Measurements from ENCODE around the gene MS4A8. TPM values are rescaled to one million over a fixed set of nuclear protein-coding genes. Genes with fewer than 3 reads are reported as not detected.
A peak's percentile ranks its signal among the peaks of the same experiment; 100 is the strongest.
"Not testable (repeated sequence)": the region's sequence is repeated elsewhere in the genome, so short reads cannot be mapped to it uniquely, and the experiment has no call there.

MS4A8 gene, protein sequence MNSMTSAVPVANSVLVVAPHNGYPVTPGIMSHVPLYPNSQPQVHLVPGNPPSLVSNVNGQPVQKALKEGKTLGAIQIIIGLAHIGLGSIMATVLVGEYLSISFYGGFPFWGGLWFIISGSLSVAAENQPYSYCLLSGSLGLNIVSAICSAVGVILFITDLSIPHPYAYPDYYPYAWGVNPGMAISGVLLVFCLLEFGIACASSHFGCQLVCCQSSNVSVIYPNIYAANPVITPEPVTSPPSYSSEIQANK
- polyA plus RNA-seq (ENCODE audit: insufficient read length in 4 of 4): not detected

DNA sequence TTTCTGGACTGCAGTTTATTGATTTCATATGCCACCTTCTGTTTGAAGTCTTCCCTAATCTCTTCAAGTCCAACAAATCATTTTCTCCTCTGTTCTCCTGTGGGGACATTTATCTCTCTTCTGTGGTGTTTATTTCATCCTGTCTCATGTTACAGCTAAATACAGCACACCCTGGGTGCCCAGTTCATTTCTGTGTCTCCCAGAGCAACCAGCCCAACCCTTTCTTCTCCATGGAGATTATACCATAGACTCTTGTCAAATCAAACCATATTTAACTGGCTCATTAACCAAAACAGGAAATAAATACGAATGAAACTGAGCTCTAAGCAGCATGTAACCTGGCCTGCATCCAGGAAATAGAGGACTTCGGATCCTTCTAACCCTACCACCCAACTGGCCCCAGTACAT is at the start of gene MS4A8:
TSS of gene MS4A8 (plus strand) at position 329 of the 408 bp plus-strand sequence. CDS start 1,249 bp downstream, outside the sequence.
- no peak for DNase-seq (ENCODE audit: low read depth in 4 of 4, low spot score in 3 of 4)

DNA sequence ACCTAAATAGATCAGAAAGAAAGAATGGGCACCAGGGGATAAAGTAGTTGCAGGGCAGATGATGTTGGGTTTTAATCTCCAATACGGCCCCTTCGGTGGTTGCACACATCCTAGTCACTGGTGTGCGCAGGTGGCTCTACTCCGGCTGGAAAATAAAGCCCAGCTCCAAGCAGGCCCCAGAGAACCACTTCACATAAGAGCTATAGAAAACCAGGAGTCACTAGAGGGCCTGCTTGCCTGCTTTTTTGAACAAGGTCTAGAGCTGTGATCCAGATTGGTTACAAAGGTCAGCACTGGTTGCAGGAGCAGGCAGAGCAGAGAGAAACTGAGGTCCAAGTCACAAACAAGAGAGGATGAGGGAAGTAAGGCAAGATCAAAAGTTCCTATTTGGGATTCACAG is 41.5 kb upstream of the MS4A8 start:
- DNase-seq (ENCODE audit: low read depth in 4 of 4, low spot score in 3 of 4): no peak

DNA sequence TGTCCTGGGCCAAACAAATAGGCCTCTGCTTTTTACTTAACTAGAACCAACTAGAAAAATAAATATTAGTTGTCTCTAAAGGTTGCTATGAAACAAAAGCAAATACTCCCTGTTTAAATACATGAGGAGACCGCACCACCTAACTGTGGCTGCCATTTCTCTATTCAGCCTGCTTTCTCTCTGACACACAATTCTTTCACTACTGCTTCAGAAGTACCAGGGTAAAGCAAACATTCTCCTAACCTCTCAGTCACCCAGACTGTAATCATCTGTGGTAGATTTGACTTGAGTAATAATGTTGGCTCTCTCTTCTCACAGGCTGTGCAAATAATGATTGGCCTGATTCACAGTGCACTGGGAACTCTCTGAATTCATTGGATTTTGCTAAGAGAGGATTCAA is 41.0 kb upstream of the MS4A8 start:
- no peak for DNase-seq (ENCODE audit: low read depth in 4 of 4, low spot score in 3 of 4)

DNA sequence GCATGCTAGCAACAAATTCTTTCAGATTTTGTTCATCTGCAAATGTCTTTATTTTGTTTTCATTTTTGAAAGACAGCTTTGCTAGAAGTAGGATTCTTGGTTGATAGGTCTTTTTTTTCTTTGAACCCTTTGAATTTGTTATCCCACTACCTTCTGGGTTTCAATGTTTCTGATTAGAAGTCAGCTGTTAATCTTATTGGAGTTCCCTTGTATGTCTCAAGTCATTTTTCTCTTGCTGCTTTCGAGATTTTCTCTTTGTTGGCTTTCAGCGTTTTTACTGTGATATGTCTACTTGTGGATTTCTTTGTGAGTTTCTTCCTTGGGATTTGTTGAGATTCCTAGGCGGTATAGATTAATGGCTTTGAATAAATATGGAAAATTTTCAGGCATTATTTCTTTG is 27.2 kb upstream of the MS4A8 start:
- no peak for DNase-seq (ENCODE audit: low read depth in 4 of 4, low spot score in 3 of 4)

DNA sequence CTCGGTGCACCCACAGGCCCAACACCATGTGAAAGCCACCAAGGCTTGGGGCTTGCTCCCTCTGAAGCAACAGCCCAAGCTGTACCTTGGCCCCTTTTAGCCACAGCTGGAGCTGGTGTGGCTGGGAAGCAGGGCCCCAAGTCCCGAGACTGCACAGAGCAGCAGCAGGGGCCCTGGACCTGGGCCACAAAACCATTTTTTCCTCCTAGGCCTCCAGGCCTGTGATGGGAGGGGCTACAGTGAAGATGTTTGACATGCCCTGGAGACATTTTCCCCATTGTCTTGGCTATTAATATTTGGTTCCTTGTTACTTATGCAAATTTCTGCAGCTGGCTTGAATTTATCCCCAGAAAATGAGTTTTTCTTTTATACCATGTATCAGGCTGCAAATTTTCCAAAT is 21.2 kb upstream of the MS4A8 start:
- not testable (repeated sequence) for DNase-seq (ENCODE audit: low read depth in 4 of 4, low spot score in 3 of 4)

DNA sequence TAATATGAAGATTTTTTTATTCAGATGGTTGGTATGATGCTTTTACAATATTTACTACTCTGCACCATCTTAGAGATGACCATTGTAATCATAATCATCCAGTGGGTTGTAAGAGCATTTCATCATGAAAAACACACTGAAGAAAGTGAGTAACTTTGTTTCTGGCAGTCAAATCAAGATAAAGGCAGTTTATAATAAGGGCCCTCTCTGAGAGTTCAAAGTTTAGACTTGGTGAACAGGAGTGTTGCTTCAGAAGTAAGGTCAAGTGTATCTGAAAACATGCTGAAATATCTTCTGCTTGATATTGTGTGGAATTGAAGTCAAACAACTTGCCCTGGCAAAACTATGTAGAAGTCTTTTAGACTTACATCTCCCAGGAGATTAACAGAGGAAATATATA is 19.5 kb upstream of the MS4A8 start:
- no peak for DNase-seq (ENCODE audit: low read depth in 4 of 4, low spot score in 3 of 4)

DNA sequence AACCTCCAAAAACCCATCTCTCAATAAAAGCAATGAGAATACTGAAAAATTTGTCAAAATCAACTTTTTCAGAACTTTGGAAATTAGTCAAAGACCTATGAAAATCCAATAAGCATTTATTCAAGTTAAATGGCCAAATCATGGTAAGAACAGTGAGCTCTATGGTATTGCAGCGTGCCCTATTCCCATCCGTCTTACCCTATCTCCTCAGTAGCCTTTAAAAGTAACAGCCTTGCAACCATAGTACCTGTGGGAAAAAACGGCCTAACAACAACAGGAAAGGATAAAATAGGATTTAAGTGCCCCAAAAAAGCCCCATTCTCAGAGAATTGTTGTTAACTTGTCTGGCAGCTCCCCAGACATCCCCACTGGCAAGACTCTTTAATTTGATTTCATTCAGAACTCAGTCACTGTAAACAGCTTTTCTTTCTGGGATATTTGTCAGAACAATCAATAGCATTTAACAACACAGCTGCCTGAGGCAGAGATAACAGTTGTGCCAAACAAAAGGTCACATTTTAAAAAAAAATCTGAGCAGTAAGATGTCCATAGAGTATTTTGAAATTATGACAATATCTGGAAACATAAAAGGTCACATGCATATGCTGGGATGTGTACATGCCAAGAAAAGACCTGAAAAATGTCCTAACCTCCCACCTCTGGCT is 18.8 kb upstream of the MS4A8 start:
- DNase-seq (ENCODE audit: low read depth in 4 of 4, low spot score in 3 of 4): no peak

DNA sequence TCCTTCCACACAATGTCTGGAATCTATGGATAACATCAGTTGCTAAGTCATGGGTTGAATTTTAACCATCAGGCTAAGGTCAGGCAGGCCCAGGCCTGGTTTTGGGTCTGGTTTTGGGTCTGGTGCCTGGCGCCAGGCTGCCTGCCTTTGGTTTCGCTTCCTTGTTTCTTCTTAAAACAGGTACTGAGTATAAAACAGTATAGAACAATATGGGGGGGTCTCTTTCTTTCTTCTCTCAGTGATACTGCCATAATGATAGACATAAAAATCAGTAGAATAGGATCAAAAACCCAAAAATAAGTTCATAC is 14.9 kb upstream of the MS4A8 start:
- DNase-seq (ENCODE audit: low read depth in 4 of 4, low spot score in 3 of 4): not testable (repeated sequence)

DNA sequence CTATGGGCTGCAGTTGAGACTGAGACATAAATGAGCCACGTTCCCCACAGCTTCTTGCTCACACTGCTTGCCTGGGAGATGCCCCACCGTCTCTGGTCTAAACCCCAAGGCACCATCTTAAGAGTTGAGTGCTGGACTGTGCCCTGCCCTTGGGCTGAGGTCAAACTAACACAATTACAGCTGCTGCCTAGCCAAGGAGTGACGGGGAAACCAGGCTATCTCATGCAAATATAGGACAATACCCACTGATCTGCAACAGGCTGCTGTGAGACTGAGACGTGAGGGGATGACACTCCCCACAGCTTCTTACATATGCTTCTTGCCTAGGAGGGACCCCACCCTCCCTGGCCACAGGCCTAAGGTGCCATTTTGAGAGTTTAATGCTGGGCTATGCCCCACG is 7.8 kb upstream of the MS4A8 start:
- DNase-seq (ENCODE audit: low read depth in 4 of 4, low spot score in 3 of 4): no peak

DNA sequence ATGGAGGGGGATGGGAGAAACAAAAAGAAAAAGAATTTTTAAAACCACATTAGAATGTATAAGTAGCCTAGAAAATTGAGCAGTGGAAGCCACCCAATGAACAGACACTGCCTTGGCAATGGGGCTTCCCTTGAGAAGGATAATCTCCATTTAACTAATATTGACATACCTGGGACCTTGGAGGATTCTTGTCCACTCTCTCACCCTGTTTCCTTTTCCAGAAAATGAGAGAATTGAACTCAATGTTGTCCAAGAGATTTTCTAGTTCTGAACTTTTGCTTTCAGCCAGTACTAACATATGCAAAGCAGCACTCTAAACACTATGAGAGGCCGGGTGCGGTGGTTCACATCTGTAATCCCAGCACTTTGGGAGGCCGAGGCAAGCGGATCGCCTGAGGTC is 524 bp downstream of the MS4A8 start:
- no peak for DNase-seq (ENCODE audit: low read depth in 4 of 4, low spot score in 3 of 4)

DNA sequence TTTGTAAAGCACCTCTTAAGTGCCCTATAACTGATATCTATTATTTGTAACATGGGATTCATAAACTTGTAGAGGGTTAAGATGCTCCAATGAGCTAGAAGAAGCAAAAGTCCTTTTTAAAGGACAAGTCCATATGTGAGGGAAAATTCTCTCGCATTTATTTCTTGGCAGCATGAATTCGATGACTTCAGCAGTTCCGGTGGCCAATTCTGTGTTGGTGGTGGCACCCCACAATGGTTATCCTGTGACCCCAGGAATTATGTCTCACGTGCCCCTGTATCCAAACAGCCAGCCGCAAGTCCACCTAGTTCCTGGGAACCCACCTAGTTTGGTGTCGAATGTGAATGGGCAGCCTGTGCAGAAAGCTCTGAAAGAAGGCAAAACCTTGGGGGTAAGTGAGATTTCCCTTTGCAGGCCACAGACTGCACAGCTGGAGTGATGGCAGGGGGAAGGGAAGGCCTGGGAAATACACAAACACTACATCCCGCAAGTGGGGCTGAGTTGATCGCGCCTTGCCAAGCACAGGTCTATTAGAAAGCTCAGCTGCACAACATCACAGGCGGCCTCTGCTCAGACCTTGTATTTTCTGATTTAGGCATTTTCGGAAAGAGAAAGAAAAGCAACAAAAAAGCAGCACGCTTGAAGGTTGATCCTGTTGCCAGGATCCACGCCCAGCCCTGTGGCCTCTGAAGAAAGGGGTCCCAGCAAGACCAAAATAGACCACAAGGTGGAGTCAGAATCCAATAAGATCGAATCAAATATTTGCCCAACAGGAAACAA is 1.5 kb downstream of the MS4A8 start:
- peak in 2 of 4 donors; percentile 2 to 11 for DNase-seq (ENCODE audit: low read depth in 4 of 4, low spot score in 3 of 4)

DNA sequence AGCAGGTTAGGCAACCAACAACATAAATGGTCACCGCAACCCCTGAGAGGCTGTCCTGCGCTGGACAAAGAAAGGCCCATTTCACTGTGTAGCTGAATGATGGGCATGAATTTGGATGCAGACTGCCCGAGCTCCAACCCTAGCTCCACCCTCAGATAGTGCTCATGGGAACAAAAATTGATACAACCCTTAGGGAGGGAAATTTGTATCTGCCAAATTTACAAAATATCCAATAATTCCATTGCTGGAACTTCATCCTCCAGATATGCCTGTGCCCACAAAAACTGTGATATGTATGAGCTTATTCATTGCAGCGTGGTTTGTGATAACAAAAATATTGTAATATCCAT is 2.0 kb downstream of the MS4A8 start:
- no peak for DNase-seq (ENCODE audit: low read depth in 4 of 4, low spot score in 3 of 4)

DNA sequence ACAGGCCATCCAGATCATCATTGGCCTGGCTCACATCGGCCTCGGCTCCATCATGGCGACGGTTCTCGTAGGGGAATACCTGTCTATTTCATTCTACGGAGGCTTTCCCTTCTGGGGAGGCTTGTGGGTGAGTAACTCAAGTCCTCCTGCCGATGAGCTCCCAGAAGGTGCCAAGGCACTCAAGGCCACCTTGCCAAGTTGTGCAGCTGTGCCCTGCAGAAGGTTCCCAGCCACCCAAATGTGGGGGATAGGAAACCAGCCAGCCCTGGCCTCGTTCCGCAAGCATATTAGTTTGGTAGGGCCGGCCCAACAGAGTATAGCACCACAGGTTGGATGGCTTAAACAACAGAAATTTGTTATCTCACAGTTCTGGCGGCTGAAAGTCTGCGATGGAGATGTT is 4.0 kb downstream of the MS4A8 start:
- DNase-seq (ENCODE audit: low read depth in 4 of 4, low spot score in 3 of 4): no peak

DNA sequence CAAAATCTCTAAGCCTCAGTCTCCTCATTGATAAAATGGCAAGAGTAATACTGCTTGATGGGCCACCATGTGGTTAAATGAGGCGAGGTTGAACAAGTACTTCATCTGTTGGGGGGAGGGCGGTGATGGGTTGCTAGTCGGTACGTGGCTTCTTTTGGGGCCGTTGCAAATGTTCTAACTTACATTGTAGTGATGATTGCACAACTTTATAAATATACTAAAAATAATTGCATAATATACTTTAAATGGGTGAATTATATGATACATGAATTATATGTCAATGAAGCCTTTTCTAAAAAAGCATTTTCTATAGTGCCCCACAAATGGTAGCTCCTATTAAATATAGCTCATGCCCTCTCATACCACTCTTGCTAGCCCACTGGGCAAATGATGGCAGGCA is 6.5 kb downstream of the MS4A8 start:
- no peak for DNase-seq (ENCODE audit: low read depth in 4 of 4, low spot score in 3 of 4)

DNA sequence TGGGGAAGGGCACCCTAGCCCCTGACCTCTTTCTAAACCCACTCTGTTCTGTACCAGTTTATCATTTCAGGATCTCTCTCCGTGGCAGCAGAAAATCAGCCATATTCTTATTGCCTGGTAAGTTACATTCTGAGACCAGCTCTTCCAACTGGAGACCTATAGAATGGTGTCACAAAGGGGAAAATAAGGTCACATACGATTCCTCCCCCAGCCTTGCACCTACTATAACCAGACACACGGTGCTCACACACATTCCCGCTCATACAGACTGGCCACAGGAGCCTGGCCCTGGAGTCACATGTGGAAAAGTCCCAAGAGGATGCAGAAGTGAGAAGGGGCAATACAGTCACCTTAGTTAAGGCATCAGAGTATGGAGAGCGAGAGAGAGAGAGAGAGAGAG is 7.5 kb downstream of the MS4A8 start:
- DNase-seq (ENCODE audit: low read depth in 4 of 4, low spot score in 3 of 4): no peak

DNA sequence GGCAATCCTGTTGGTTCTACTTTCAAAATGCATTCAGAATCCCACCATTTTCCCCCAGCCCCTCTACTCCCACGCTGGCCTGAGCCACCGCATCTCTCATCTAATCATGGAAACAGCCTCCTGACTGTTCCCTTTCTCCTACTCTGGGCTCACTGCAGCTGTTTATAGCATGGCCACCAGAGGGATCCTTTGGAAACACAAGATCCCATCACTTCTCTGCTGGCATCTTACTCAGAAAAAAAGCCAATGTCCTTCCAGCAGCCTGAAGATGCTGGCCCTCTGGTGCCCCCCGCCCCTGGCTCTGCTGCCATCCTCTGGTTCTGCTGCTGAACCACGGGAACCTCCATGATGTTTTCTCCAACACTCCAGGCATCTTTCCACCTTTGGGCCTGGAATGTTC is 11.1 kb downstream of the MS4A8 start:
- DNase-seq (ENCODE audit: low read depth in 4 of 4, low spot score in 3 of 4): no peak

DNA sequence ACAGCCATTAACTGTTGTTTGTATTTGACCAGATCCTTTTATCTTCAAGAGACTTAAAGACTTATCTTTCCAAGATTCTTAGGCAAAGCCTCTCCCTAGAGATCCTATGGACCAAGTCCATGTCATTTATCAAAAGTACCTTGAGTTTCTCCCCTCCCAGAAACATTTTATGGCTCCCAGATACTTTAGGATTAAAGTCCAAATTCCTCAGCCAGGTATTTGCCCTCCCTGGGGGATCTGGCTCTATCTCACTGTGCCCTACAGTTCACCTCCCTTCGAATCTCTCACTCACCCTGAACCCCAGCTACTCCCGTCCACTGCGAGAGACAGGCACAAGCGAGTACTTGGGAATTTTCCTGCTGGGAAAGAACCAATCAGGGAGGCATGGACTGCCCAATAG is 11.9 kb downstream of the MS4A8 start:
- DNase-seq (ENCODE audit: low read depth in 4 of 4, low spot score in 3 of 4): no peak

DNA sequence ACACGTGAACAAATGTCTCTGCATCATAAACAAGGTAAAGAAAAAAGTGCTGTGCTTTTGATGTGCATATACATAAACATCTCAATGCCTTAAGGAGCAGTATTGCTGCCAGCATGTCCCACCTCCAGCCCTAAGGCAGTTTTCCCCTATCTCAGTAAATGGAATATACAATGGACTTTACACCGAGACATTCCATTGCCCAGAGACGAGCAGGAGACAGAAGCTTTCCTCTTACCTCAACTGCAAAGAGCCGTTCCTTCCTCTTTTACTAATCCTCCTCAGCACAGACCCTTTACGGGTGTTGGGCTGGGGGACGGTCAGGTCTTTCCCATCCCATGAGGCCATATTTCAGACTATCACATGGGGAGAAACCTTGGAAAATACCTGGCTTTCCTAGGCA is 14.0 kb downstream of the MS4A8 start:
- not testable (repeated sequence) for DNase-seq (ENCODE audit: low read depth in 4 of 4, low spot score in 3 of 4)

DNA sequence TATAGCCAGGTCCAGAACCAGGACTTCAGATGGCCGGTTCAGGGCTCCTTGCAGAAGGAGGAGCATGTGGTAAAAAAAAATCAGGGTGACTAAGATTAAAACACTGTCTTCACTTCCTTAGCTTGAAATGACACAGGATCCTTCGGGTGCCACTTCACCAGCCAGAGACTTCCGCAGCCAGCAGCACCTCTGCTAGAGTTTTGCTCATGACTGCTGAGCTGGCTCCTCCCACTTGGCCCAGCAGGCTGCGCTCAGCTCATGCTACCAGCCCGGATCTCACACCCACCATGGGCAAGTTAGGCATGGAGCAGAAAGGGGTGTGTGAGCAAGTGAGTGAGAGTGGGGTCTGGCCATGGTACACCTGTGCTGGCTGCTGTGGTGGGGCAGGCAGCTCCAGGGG is 18.5 kb downstream of the MS4A8 start:
- DNase-seq (ENCODE audit: low read depth in 4 of 4, low spot score in 3 of 4): no peak

DNA sequence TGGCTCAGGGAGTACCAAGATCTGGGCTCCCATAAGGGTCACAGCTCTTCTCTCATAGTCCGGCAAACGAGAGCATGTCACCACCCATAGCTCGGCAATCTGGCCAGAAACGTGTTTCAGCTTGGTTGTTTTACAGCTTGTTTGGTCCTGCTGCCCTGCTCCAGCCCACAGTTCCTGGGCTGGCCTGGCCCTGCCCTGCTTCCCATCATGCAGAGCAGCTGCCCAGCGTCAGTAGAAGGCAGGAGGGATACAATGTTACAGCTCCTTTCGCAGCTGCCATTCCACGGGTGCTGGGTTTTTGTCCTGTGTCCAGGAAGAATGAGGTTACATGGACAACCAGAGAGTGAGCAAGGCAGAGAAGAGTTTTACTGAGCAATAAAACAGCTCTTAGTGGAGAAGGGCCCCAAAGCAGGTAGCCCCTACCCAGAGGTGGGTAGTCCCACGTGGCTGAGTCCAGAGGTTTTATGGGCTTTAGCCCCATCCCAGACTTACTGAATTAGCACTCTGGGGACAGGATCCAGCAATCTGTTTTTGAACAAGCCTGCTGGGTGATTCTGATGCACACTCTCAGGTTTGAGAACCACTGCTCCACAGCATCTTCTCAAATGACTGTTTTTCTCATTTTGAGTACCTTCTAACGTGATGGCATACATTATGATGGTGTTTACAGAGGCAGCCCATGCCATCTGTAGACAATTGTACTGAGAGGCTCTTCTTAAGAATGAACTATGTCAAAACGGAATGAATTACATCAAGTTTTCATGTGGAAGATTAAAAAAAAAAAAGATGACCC is 19.3 kb downstream of the MS4A8 start:
- no peak for DNase-seq (ENCODE audit: low read depth in 4 of 4, low spot score in 3 of 4)

DNA sequence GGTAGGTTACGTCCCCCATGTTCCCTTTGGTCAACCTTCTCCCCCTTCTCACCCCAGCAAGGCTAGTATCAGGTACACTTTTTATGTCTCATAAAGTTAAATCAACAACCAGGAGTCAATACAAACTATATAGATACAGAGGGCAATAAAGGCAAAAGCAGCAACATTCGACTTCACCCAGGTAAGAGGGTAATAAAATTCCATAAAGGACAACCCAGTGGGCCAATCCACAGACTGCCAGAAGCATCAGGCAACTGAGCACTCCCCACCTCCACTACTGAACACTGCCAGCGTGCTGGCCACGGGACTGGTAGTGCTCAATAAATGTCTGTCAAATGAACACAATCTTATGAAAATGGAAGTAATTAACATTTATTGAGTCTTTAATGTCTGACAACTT is 20.0 kb downstream of the MS4A8 start:
- DNase-seq (ENCODE audit: low read depth in 4 of 4, low spot score in 3 of 4): no peak

Data from right renal pelvis (tissue), 4 donors.